Natural killer cell (primary cell): ENCODE results near the gene CDH18. TPM values are rescaled to one million over a fixed set of nuclear protein-coding genes. Genes with fewer than 3 reads are reported as not detected.

Experiments
- ATAC-seq, 3 donors: fragments of 150-1000 bp in 2 of 3; fragments of 200-7000 bp in 1 of 3; cut with Tn5 transposase; 1 replicate in 1 of 3; 2 replicates in 2 of 3; pipeline ENCODE4 v1.10.0; 2021; ENCODE audit warnings: mild to moderate bottlenecking in 2 of 3, moderate library complexity in 2 of 3
- DNase-seq, 2 donors: peaks; one replicate each; pipeline versions ENCODE4 v3.0.0 to v3.0.0-alpha.2; 2013 to 2021; ENCODE audit warnings: mixed read lengths in 1 of 2
- H3K27ac ChIP-seq: one replicate; pipeline ENCODE4 v1.5.1; 2013; ENCODE audit warnings: mild to moderate bottlenecking, low read length
- H3K27me3 ChIP-seq: one replicate; pipeline ENCODE4 v1.6.1; 2013; ENCODE audit warnings: low read length; ENCODE audit not compliant: control insufficient read depth, insufficient read depth
- H3K36me3 ChIP-seq: one replicate; pipeline ENCODE4 v1.6.1; 2013; ENCODE audit warnings: low read length; ENCODE audit not compliant: control insufficient read depth, insufficient read depth
- H3K4me1 ChIP-seq: one replicate; pipeline ENCODE4 v1.6.1; 2013; ENCODE audit warnings: low read length; ENCODE audit not compliant: control insufficient read depth, insufficient read depth
- H3K4me3 ChIP-seq: one replicate; pipeline ENCODE4 v1.5.1; 2013; ENCODE audit warnings: low read length
- H3K9me3 ChIP-seq: one replicate; pipeline ENCODE4 v1.6.1; 2013; ENCODE audit warnings: low read length; ENCODE audit not compliant: control insufficient read depth, insufficient read depth
- H3K27ac Mint-ChIP-seq, 2 donors: one replicate each; pipeline ENCODE4 v1.8.0; 2022; ENCODE audit warnings: mild to moderate bottlenecking in 2 of 2, mixed read lengths in 2 of 2, moderate library complexity in 1 of 2
- H3K27me3 Mint-ChIP-seq, 2 donors: one replicate each; pipeline ENCODE4 v1.8.0; 2022; ENCODE audit warnings: low read depth in 2 of 2, mixed read lengths in 2 of 2
- H3K36me3 Mint-ChIP-seq: one replicate; pipeline ENCODE4 v1.8.0; 2022; ENCODE audit warnings: mixed read lengths
- H3K4me1 Mint-ChIP-seq, 2 donors: one replicate each; pipeline ENCODE4 v1.8.0; 2022; ENCODE audit warnings: mixed read lengths in 2 of 2
- H3K4me3 Mint-ChIP-seq: one replicate; pipeline ENCODE4 v1.8.0; 2022; ENCODE audit warnings: mild to moderate bottlenecking, moderate library complexity, mixed read lengths
- H3K9me3 Mint-ChIP-seq, 2 donors: one replicate each; pipeline ENCODE4 v1.8.0; 2022; ENCODE audit warnings: mixed read lengths in 2 of 2
- WGBS: methylation state at CpG from one replicate; pipeline ENCODE4 v1.1.7; 2013; ENCODE audit warnings: missing lambda C conversion rate; ENCODE audit not compliant: insufficient coverage; 5-methylcytosine and 5-hydroxymethylcytosine counted together
- intact Hi-C: fragments of 100-400 bp; cut with micrococcal nuclease; formaldehyde crosslinking; loops from one replicate; pipeline ENCODE4 v1.14.2; 2022
- total RNA-seq, 4 donors: library from RNA; stranded (reverse); fragments of 120-200 nt in 1 of 4; gene quantifications; one replicate each; pipeline versions ENCODE4 v1.2.3 to v1.2.4, GENCODE V29; 2013 to 2022
- TF ChIP-seq, protein P1 (sequence below): fragments of 200-600 bp; IDR thresholded peaks from one replicate; pipeline ENCODE4 v1.8.0; 2022; ENCODE audit warnings: antibody characterized with exemption

The CDH18 gene
- total RNA-seq, 3 donors from 2014 or later (not counting 1 experiment from before 2014, with no cell fraction given): not detected

GRCh38 chr5:19498852-19499251 lies 489.1 kb downstream of the CDH18 start:
- 60% methylated on average over 2 of the region's 2 CpGs for WGBS
- no peak for DNase-seq
- no peak overlapping the region for H3K27ac Mint-ChIP-seq
- H3K27me3 Mint-ChIP-seq: no peaks in the 10 kb centered on the region
- Histone ChIP-seq H3K27ac (no peak overlapping the region), H3K36me3 (no peaks in the 10 kb centered on the region), H3K9me3 (no peaks in the 10 kb centered on the region), H3K27me3 (no peaks in the 10 kb centered on the region), H3K4me3 (no peak overlapping the region), H3K4me1 (no peaks in the 10 kb centered on the region)
- peaks cover 8 to 17% of the 10 kb centered on the region in 2 donors for H3K9me3 Mint-ChIP-seq
- intact Hi-C loops: no loop called here
- no peaks in the 10 kb centered on the region for H3K4me1 Mint-ChIP-seq
- no peak for ATAC-seq
- H3K4me3 Mint-ChIP-seq: no peak overlapping the region
- no peaks in the 10 kb centered on the region for H3K36me3 Mint-ChIP-seq
- TF ChIP-seq, protein P1, sequence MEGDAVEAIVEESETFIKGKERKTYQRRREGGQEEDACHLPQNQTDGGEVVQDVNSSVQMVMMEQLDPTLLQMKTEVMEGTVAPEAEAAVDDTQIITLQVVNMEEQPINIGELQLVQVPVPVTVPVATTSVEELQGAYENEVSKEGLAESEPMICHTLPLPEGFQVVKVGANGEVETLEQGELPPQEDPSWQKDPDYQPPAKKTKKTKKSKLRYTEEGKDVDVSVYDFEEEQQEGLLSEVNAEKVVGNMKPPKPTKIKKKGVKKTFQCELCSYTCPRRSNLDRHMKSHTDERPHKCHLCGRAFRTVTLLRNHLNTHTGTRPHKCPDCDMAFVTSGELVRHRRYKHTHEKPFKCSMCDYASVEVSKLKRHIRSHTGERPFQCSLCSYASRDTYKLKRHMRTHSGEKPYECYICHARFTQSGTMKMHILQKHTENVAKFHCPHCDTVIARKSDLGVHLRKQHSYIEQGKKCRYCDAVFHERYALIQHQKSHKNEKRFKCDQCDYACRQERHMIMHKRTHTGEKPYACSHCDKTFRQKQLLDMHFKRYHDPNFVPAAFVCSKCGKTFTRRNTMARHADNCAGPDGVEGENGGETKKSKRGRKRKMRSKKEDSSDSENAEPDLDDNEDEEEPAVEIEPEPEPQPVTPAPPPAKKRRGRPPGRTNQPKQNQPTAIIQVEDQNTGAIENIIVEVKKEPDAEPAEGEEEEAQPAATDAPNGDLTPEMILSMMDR: no peak

GRCh38 chr5:19497229-19497815 lies 490.7 kb downstream of the CDH18 start:
- Mint-ChIP-seq H3K27me3 (no peaks in the 10 kb centered on the region), H3K27ac (no peak overlapping the region), H3K4me1 (no peaks in the 10 kb centered on the region), H3K4me3 (no peak overlapping the region), H3K36me3 (no peaks in the 10 kb centered on the region), H3K9me3 (peaks cover 8 to 22% of the 10 kb centered on the region in 2 donors)
- H3K36me3 ChIP-seq: no peaks in the 10 kb centered on the region
- TF ChIP-seq, protein P1: no peak
- H3K27me3 ChIP-seq: no peaks in the 10 kb centered on the region
- ATAC-seq (no peak), DNase-seq (no peak)
- 73% methylated on average over 3 of the region's 3 CpGs for WGBS
- no peaks in the 10 kb centered on the region for H3K4me1 ChIP-seq
- intact Hi-C loops: no loop called here
- no peak overlapping the region for H3K27ac ChIP-seq
- no peak overlapping the region for H3K4me3 ChIP-seq
- no peaks in the 10 kb centered on the region for H3K9me3 ChIP-seq

GRCh38 chr5:19496056-19496455 lies 491.9 kb downstream of the CDH18 start:
- peaks cover 9 to 19% of the 10 kb centered on the region in 2 donors for H3K9me3 Mint-ChIP-seq
- H3K27ac Mint-ChIP-seq: no peak overlapping the region
- no peaks in the 10 kb centered on the region for H3K36me3 Mint-ChIP-seq
- H3K27me3 Mint-ChIP-seq: no peaks in the 10 kb centered on the region
- H3K27ac ChIP-seq: no peak overlapping the region
- no peaks in the 10 kb centered on the region for H3K36me3 ChIP-seq
- no peaks in the 10 kb centered on the region for H3K4me1 ChIP-seq
- H3K4me3 Mint-ChIP-seq: no peak overlapping the region
- WGBS: 93% methylated on average over 2 of the region's 2 CpGs
- intact Hi-C loops: no loop called here
- ATAC-seq (no peak), DNase-seq (no peak)
- no peak overlapping the region for H3K4me3 ChIP-seq
- TF ChIP-seq, protein P1: no peak
- no peaks in the 10 kb centered on the region for H3K9me3 ChIP-seq
- no peaks in the 10 kb centered on the region for H3K4me1 Mint-ChIP-seq
- H3K27me3 ChIP-seq: no peaks in the 10 kb centered on the region

DNA sequence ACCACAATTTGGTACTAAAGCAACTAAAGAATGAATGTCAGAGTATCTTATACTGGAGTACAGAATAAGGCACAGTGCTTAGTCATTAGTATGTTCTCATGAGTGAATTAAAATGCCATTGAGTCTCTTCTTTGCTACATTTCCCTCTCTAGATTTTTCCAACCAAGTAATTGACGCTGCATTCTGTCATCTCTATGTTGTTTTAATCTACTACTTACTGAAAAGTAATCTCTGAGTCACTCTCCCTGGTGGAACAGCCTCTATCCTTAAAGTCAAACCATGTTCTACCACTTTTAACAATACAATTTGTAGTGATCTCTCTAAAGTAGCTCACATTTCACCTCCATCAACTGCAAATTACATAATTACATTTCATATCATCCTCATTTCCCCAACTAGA lies 495.1 kb downstream of the CDH18 start:
- H3K9me3 Mint-ChIP-seq: peaks cover 7 to 14% of the 10 kb centered on the region in 2 donors
- no peaks in the 10 kb centered on the region for H3K36me3 ChIP-seq
- TF ChIP-seq, protein P1: no peak
- H3K4me1 Mint-ChIP-seq: no peaks in the 10 kb centered on the region
- intact Hi-C loops: no loop called here
- H3K27ac ChIP-seq: no peak overlapping the region
- ATAC-seq (no peak), DNase-seq (no peak)
- H3K4me3 Mint-ChIP-seq: no peak overlapping the region
- no peaks in the 10 kb centered on the region for H3K27me3 Mint-ChIP-seq
- H3K36me3 Mint-ChIP-seq: no peaks in the 10 kb centered on the region
- no peak overlapping the region for H3K27ac Mint-ChIP-seq
- no peaks in the 10 kb centered on the region for H3K27me3 ChIP-seq
- no peaks in the 10 kb centered on the region for H3K4me1 ChIP-seq
- no peaks in the 10 kb centered on the region for H3K9me3 ChIP-seq
- WGBS: 83% methylated on average over 1 of the region's 1 CpG
- H3K4me3 ChIP-seq: no peak overlapping the region
